Common myeloid progenitor, CD34-positive (primary cell): ENCODE data around the gene WFDC6.
"Not testable (repeated sequence)": the region's sequence is repeated elsewhere in the genome, so short reads cannot be mapped to it uniquely, and the experiment has no call there.

Source experiments
- CTCF ChIA-PET: fragments of 350-600 bp; sonication (Branson Sonifier 250); formaldehyde crosslinking; loops from one replicate; lab custom pipeline; 2021; ENCODE audit warnings: antibody characterized with exemption; lab: Charles Lee
- POLR2A ChIA-PET: fragments of 350-600 bp; sonication (Branson Sonifier 250); formaldehyde crosslinking; loops from one replicate; lab custom pipeline; 2021; ENCODE audit warnings: antibody characterized with exemption; lab: Charles Lee
- DNase-seq, 3 donors: peaks; one replicate each; pipeline versions ENCODE4 v3.0.0 to v3.0.0-alpha.2; 2013
- H3K27ac ChIP-seq, 2 experiments: 1 replicate in 1 of 2; 2 replicates in 1 of 2; pipeline ENCODE4 v1.7.0; 2013; ENCODE audit warnings: inconsistent platforms in 2 of 2, low read length in 2 of 2, mild to moderate bottlenecking in 2 of 2, low read depth in 1 of 2, moderate library complexity in 1 of 2; ENCODE audit not compliant: severe bottlenecking in 2 of 2, insufficient read depth in 1 of 2, poor library complexity in 1 of 2
- H3K27me3 ChIP-seq, 5 experiments: replicated peaks in 2 of 5; 1 replicate in 3 of 5; 2 replicates in 2 of 5; pipeline versions ENCODE4 v1.6.1 to v1.7.0; 2013; ENCODE audit warnings: low read length in 4 of 5, mild to moderate bottlenecking in 2 of 5, moderate library complexity in 2 of 5, inconsistent platforms in 1 of 5; ENCODE audit not compliant: insufficient read depth in 5 of 5, control insufficient read depth in 4 of 5
- H3K36me3 ChIP-seq, 4 experiments: 1 replicate in 2 of 4; 2 replicates in 2 of 4; pipeline versions ENCODE4 v1.6.1 to v1.7.0; 2013; ENCODE audit warnings: low read length in 3 of 4, control low read depth in 1 of 4, mild to moderate bottlenecking in 1 of 4; ENCODE audit not compliant: control insufficient read depth in 4 of 4, insufficient read depth in 4 of 4
- H3K4me1 ChIP-seq, 4 experiments: 1 replicate in 3 of 4; 2 replicates in 1 of 4; pipeline versions ENCODE4 v1.6.1 to v1.7.1; 2013; ENCODE audit warnings: low read length in 3 of 4, mild to moderate bottlenecking in 3 of 4, control low read depth in 1 of 4, inconsistent platforms in 1 of 4, moderate library complexity in 1 of 4; ENCODE audit not compliant: control insufficient read depth in 4 of 4, insufficient read depth in 4 of 4; ENCODE audit errors: control extremely low read depth in 1 of 4
- H3K4me3 ChIP-seq, 7 experiments: 1 replicate in 4 of 7; 2 replicates in 3 of 7; pipeline versions ENCODE4 v1.5.1 to v1.7.0; 2013; ENCODE audit warnings: mild to moderate bottlenecking in 7 of 7, low read length in 6 of 7, moderate library complexity in 6 of 7, inconsistent platforms in 2 of 7, low read depth in 2 of 7, control low read depth in 1 of 7; ENCODE audit not compliant: insufficient read depth in 4 of 7, control insufficient read depth in 1 of 7; ENCODE audit errors: extremely low read depth in 1 of 7
- H3K9me3 ChIP-seq, 5 experiments: 1 replicate in 4 of 5; 2 replicates in 1 of 5; pipeline versions ENCODE4 v1.6.1 to v1.7.1; 2013; ENCODE audit warnings: low read length in 4 of 5, mild to moderate bottlenecking in 2 of 5, inconsistent platforms in 1 of 5, low read depth in 1 of 5, moderate library complexity in 1 of 5; ENCODE audit not compliant: control insufficient read depth in 4 of 5, insufficient read depth in 2 of 5; ENCODE audit errors: control extremely low read depth in 1 of 5
- WGBS: methylation state at CpG from one replicate; pipeline ENCODE4 v1.1.5; 2013; ENCODE audit not compliant: insufficient coverage; 5-methylcytosine and 5-hydroxymethylcytosine counted together

The WFDC6 gene

DNA sequence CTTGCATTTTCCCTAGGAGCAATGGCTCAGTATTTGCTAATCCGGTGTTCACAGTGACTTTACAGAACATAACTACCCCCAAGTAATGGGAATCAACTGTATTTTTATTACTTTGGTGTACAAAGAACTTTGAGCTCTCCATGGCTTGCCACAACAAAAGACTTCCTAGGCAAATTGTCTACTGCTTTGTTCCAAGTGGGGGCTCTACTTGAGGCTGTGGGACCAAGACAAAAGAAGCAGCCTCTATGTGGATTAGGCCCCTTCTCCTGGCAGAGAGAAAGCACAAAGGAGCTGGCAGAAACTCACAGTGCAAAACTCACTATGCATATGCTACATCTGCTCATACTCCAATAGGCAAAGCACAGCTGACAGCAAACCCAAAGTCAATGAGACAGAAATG lies 38.9 kb upstream of the WFDC6 start:
- peaks cover 2 to 9% (median 7%) of the 10 kb centered on the region in 5 experiments for H3K27me3 ChIP-seq
- H3K9me3 ChIP-seq = no peaks in the 10 kb centered on the region
- H3K4me1 ChIP-seq = no peaks in the 10 kb centered on the region
- CTCF ChIA-PET = no interaction called here
- POLR2A ChIA-PET = no interaction called here
- H3K27ac ChIP-seq = no peak overlapping the region
- H3K4me3 ChIP-seq = no peak overlapping the region
- no peak for DNase-seq
- H3K36me3 ChIP-seq = no peaks in the 10 kb centered on the region
- WGBS = no CpG with 5 or more reads among the region's 1 CpG

DNA sequence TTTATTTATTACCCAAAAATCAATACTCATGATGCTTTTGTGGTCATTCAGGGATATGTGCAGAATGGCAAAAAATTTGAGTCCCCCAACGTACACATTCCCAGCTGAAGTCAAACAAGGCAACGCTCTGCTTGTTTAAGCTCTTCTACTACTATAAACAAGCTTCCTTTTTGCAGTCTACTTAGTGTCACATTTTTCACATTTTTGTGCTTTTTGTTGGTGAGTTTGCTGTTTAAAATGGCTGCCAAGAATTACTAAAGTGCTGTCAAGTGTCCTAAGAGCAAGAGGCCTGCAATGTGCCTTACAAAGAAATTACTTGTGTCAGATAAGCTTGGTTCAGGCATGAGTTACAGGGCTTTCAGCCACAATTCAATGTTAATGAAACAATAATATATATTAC lies 37.7 kb upstream of the WFDC6 start:
- ChIA-PET POLR2A (no interaction called here), CTCF (no interaction called here)
- DNase-seq = no peak

GRCh38 chr20:45575931-45576330 lies 36.6 kb upstream of the WFDC6 start:
- Histone ChIP-seq H3K4me1 (no peaks in the 10 kb centered on the region), H3K4me3 (no peak overlapping the region), H3K9me3 (no peaks in the 10 kb centered on the region), H3K27ac (no peak overlapping the region), H3K27me3 (peaks cover under 1 to 10% (median 2%) of the 10 kb centered on the region in 5 experiments), H3K36me3 (no peaks in the 10 kb centered on the region)
- DNase-seq = no peak
- CTCF ChIA-PET = no interaction called here
- POLR2A ChIA-PET = no interaction called here
- no CpG with 5 or more reads among the region's 3 CpGs for WGBS

More for the DNA sequence above, 37.7 kb upstream of the WFDC6 start:
- H3K9me3 ChIP-seq = no peaks in the 10 kb centered on the region
- no peak overlapping the region for H3K4me3 ChIP-seq
- peaks cover 2 to 8% (median 7%) of the 10 kb centered on the region in 5 experiments for H3K27me3 ChIP-seq
- H3K36me3 ChIP-seq = no peaks in the 10 kb centered on the region
- WGBS = no CpG with 5 or more reads among the region's 2 CpGs
- no peak overlapping the region for H3K27ac ChIP-seq
- no peaks in the 10 kb centered on the region for H3K4me1 ChIP-seq

DNA sequence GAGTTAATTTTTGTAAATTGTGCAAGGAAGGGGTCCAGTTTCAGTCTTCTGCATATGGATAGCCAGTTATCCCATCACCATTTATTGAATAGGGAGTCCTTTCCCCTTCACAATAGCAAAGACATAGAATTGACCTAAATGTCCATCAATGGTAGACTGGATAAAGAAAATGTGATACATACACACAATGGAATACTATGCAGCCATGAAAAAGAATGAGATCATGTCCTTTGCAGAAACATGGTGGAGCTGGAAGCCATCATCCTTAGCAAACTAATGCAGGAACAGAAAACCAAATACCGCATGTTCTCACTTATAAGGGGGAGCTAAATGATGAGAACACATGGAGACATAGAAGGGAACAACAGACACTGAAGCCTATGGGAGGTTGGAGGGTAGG lies 30.4 kb upstream of the WFDC6 start:
- H3K27me3 ChIP-seq, H3K36me3 ChIP-seq, DNase-seq, H3K4me3 ChIP-seq, CTCF ChIA-PET, H3K27ac ChIP-seq, H3K9me3 ChIP-seq, H3K4me1 ChIP-seq, POLR2A ChIA-PET: not testable (repeated sequence)
- WGBS = no CpG with 5 or more reads among the region's 1 CpG

- 80% methylated on average over 1 of the region's 2 CpGs for WGBS
- Histone ChIP-seq H3K4me1 (no peaks in the 10 kb centered on the region), H3K27ac (no peak overlapping the region), H3K4me3 (no peak overlapping the region), H3K9me3 (no peaks in the 10 kb centered on the region), H3K36me3 (no peaks in the 10 kb centered on the region), H3K27me3 (peaks cover 0 to 6% (median 2%) of the 10 kb centered on the region in 5 experiments)
- DNase-seq = no peak
- CTCF ChIA-PET = no interaction called here
- POLR2A ChIA-PET = no interaction called here
These were observed 25.5 kb upstream of the WFDC6 start for GRCh38 chr20:45564760-45565276.

- no peak for DNase-seq
- Histone ChIP-seq H3K4me1 (no peaks in the 10 kb centered on the region), H3K27me3 (peaks cover 0 to 6% (median 3%) of the 10 kb centered on the region in 5 experiments), H3K27ac (no peak overlapping the region), H3K4me3 (no peak overlapping the region), H3K9me3 (peaks cover 0 to 3% (median 0%) of the 10 kb centered on the region in 5 experiments), H3K36me3 (no peaks in the 10 kb centered on the region)
- ChIA-PET POLR2A (no interaction called here), CTCF (no interaction called here)
- WGBS = no CpG with 5 or more reads among the region's 1 CpG
These were observed 15.9 kb upstream of the WFDC6 start for GRCh38 chr20:45555198-45555597.

DNA sequence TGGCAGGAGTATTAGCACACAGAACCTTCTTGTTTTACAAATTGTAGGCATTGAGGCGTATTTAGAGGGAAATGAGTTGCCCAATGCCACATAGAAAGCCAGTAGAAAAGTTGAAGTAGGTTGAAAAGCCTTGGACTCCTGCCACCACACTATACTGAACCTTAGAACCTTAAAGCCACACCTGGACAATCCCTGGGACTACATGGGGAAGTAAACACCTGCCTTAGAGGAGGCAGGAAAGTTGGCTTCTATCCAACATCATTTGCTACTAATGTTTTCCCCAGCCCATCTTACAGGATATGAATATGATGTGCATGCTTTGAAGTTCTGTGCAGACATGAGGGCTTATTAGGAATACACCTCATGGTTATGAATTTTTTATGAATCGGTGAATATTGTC lies 13.2 kb upstream of the WFDC6 start:
- ChIA-PET POLR2A (no interaction called here), CTCF (no interaction called here)
- H3K4me3 ChIP-seq = no peak overlapping the region
- no peaks in the 10 kb centered on the region for H3K36me3 ChIP-seq
- H3K27me3 ChIP-seq = peaks cover 0 to 8% (median 3%) of the 10 kb centered on the region in 5 experiments
- peaks cover 0 to 3% (median 0%) of the 10 kb centered on the region in 5 experiments for H3K9me3 ChIP-seq
- DNase-seq = no peak
- H3K27ac ChIP-seq = no peak overlapping the region
- H3K4me1 ChIP-seq = no peaks in the 10 kb centered on the region
- 100% methylated on average over 2 of the region's 2 CpGs for WGBS
